Endodermal cell (in vitro differentiated cells): ENCODE data around the gene CD247. TPM values are rescaled to one million over a fixed set of nuclear protein-coding genes. Genes with fewer than 3 reads are reported as not detected.

Experiments used
- DNase-seq: peaks from one replicate; pipeline ENCODE4 v3.0.0-alpha.2; 2017
- H3K27ac ChIP-seq: 2 replicates; pipeline ENCODE4 v1.5.1; 2013; ENCODE audit warnings: mild to moderate bottlenecking, low read depth, low read length, moderate library complexity
- H3K27me3 ChIP-seq: 2 replicates; pipeline ENCODE4 v1.6.1; 2013; ENCODE audit warnings: mild to moderate bottlenecking, low read length, moderate library complexity; ENCODE audit not compliant: insufficient read depth, control insufficient read depth, poor library complexity, severe bottlenecking
- H3K36me3 ChIP-seq: 2 replicates; pipeline ENCODE4 v1.7.0; 2013; ENCODE audit warnings: mild to moderate bottlenecking, low read length, moderate library complexity; ENCODE audit not compliant: control insufficient read depth, insufficient read depth
- H3K4me1 ChIP-seq: one replicate; pipeline ENCODE4 v1.7.0; 2013; ENCODE audit warnings: low read length; ENCODE audit not compliant: control insufficient read depth, insufficient read depth
- H3K4me3 ChIP-seq: 2 replicates; pipeline ENCODE4 v1.5.1; 2013; ENCODE audit warnings: mild to moderate bottlenecking, low read length, moderate library complexity
- H3K9ac ChIP-seq: 2 replicates; pipeline ENCODE4 v1.6.1; 2013; ENCODE audit warnings: mild to moderate bottlenecking, low read length, moderate library complexity; ENCODE audit not compliant: poor library complexity, severe bottlenecking; ENCODE audit errors: extremely low read depth
- H3K9me3 ChIP-seq: 2 replicates; pipeline ENCODE4 v1.6.1; 2013; ENCODE audit warnings: mild to moderate bottlenecking, low read length, moderate library complexity; ENCODE audit not compliant: control insufficient read depth
- H3K27ac Mint-ChIP-seq: 2 replicates; pipeline ENCODE4 v1.8.0; 2020; ENCODE audit warnings: mixed read lengths
- H3K27me3 Mint-ChIP-seq: 2 replicates; pipeline ENCODE4 v1.8.0; 2021; ENCODE audit warnings: mild to moderate bottlenecking, mixed read lengths; ENCODE audit not compliant: insufficient read depth
- H3K36me3 Mint-ChIP-seq: 2 replicates; pipeline ENCODE4 v1.8.0; 2020; ENCODE audit warnings: low read depth, mixed read lengths
- H3K4me1 Mint-ChIP-seq: 2 replicates; pipeline ENCODE4 v1.8.0; 2020; ENCODE audit warnings: mixed read lengths
- H3K4me3 Mint-ChIP-seq: 2 replicates; pipeline ENCODE4 v1.8.0; 2020; ENCODE audit warnings: mild to moderate bottlenecking, moderate library complexity, mixed read lengths
- H3K9me3 Mint-ChIP-seq: 2 replicates; pipeline ENCODE4 v1.8.0; 2020; ENCODE audit warnings: mild to moderate bottlenecking, mixed read lengths
- WGBS, 2 experiments: methylation state at CpG; one replicate each; pipeline versions ENCODE4 v1.1.5 to v1.1.7; 2013; ENCODE audit warnings: missing lambda C conversion rate in 2 of 2, mixed read lengths in 1 of 2; ENCODE audit not compliant: insufficient coverage in 1 of 2, insufficient read length in 1 of 2; 5-methylcytosine and 5-hydroxymethylcytosine counted together
- total RNA-seq, 2 donors: library from RNA; stranded (reverse); fragmentation: NEBNext Ultra II Directional in 1 of 2; extraction: Animal tissue kit (Norgen Biotek cat#: 25700) in 1 of 2; gene quantifications; 2 replicates in 1 of 2; 3 replicates in 1 of 2; pipeline ENCODE4 v1.2.1, GENCODE V29; 2021
- TF ChIP-seq, protein P1 (sequence below): fragments of 200-600 bp; sonication (generic); conservative IDR thresholded peaks from 2 replicates; pipeline ENCODE4 v1.5.0; 2021; ENCODE audit warnings: antibody characterized with exemption, mild to moderate bottlenecking

CD247 gene
- total RNA-seq, 2 donors from 2014 or later, result 0.46 to 0.55 TPM

GRCh38 chr1:167442142-167442848 is 76.0 kb downstream of the CD247 start:
- Histone ChIP-seq H3K9me3 (no peaks in the 10 kb centered on the region), H3K27me3 (peaks cover 35% of the 10 kb centered on the region), H3K4me3 (no peak overlapping the region), H3K27ac (no peak overlapping the region), H3K4me1 (peaks cover 3% of the 10 kb centered on the region), H3K9ac (no peak overlapping the region), H3K36me3 (no peaks in the 10 kb centered on the region)
- Mint-ChIP-seq H3K9me3 (no peaks in the 10 kb centered on the region), H3K36me3 (no peaks in the 10 kb centered on the region), H3K27ac (no peak overlapping the region), H3K27me3 (peaks cover 41% of the 10 kb centered on the region), H3K4me1 (peaks cover 3% of the 10 kb centered on the region), H3K4me3 (no peak overlapping the region)
- 52 to 69% methylated on average over 8 to 12 of the region's 12 CpGs for WGBS, 2 experiments
- TF ChIP-seq, protein P1, sequence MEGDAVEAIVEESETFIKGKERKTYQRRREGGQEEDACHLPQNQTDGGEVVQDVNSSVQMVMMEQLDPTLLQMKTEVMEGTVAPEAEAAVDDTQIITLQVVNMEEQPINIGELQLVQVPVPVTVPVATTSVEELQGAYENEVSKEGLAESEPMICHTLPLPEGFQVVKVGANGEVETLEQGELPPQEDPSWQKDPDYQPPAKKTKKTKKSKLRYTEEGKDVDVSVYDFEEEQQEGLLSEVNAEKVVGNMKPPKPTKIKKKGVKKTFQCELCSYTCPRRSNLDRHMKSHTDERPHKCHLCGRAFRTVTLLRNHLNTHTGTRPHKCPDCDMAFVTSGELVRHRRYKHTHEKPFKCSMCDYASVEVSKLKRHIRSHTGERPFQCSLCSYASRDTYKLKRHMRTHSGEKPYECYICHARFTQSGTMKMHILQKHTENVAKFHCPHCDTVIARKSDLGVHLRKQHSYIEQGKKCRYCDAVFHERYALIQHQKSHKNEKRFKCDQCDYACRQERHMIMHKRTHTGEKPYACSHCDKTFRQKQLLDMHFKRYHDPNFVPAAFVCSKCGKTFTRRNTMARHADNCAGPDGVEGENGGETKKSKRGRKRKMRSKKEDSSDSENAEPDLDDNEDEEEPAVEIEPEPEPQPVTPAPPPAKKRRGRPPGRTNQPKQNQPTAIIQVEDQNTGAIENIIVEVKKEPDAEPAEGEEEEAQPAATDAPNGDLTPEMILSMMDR, result peak; percentile 95
- DNase-seq, result peak; percentile 97

DNA sequence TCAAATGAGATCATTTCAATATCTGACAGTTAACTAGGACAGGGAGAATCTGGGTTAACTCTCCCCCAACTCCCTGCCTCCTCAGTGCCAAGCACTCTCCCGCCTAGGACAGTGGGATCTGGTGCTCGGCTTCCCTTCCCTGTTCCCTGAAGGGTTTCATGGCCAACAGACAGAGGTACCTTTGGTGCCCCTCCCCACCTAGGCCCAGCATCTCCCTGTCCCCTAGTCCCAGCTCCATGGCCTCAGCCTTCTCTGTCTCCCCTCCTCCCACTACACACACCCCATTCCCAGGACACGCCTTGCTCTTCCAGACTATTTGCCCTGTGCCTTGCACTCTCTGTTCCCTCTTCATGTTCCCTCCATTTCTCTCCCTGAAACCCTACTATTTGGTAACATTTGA is 77.1 kb downstream of the CD247 start:
- no peak overlapping the region for H3K4me3 Mint-ChIP-seq
- Histone ChIP-seq H3K27ac (no peak overlapping the region), H3K36me3 (no peaks in the 10 kb centered on the region), H3K4me1 (no peaks in the 10 kb centered on the region), H3K9ac (no peak overlapping the region), H3K27me3 (peaks cover 35% of the 10 kb centered on the region), H3K9me3 (no peaks in the 10 kb centered on the region), H3K4me3 (no peak overlapping the region)
- TF ChIP-seq, protein P1, result no peak
- H3K27me3 Mint-ChIP-seq, result peaks cover 45% of the 10 kb centered on the region
- peak; percentile 31 for DNase-seq
- H3K27ac Mint-ChIP-seq, result no peak overlapping the region
- 90 to 94% methylated on average over 2 to 3 of the region's 3 CpGs for WGBS, 2 experiments
- no peaks in the 10 kb centered on the region for H3K36me3 Mint-ChIP-seq
- no peaks in the 10 kb centered on the region for H3K9me3 Mint-ChIP-seq
- H3K4me1 Mint-ChIP-seq, result no peaks in the 10 kb centered on the region

DNA sequence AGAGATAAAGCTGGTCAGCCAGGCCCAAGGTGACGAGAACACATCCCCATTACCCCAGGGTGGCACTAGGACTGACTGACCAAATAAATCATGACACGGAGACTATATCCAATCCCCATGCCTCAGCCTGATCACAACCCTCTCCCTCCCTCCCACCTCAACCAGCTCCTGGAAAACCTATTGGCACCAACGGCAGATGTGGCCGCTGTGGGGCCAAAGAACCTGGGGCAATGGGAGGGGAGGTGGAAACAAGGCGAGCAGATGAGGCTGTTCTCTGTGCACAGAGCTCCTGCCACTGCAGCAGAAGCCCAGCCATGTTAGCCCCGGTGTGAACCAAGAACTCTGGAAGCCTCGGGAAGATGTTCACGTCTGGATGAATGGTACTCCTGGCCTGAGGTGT is 77.6 kb downstream of the CD247 start:
- no peaks in the 10 kb centered on the region for H3K9me3 Mint-ChIP-seq
- DNase-seq, result peak; percentile 32
- no peaks in the 10 kb centered on the region for H3K9me3 ChIP-seq
- peaks cover 35% of the 10 kb centered on the region for H3K27me3 ChIP-seq
- WGBS, 2 experiments, result 96% methylated on average over 5 to 8 of the region's 8 CpGs
- H3K27ac Mint-ChIP-seq, result no peak overlapping the region
- H3K36me3 Mint-ChIP-seq, result no peaks in the 10 kb centered on the region
- no peaks in the 10 kb centered on the region for H3K36me3 ChIP-seq
- no peaks in the 10 kb centered on the region for H3K4me1 ChIP-seq
- no peak overlapping the region for H3K27ac ChIP-seq
- H3K27me3 Mint-ChIP-seq, result peaks cover 48% of the 10 kb centered on the region
- no peak overlapping the region for H3K9ac ChIP-seq
- TF ChIP-seq, protein P1, result no peak
- no peak overlapping the region for H3K4me3 ChIP-seq
- H3K4me1 Mint-ChIP-seq, result no peaks in the 10 kb centered on the region
- H3K4me3 Mint-ChIP-seq, result no peak overlapping the region
